Measurements from ENCODE around the gene RAB5B. TPM values are rescaled to one million over a fixed set of nuclear protein-coding genes. Genes with fewer than 3 reads are reported as not detected.

The RAB5B gene
- total RNA-seq, 3 donors from 2014 or later: 131 to 179 (median 173) TPM

DNA sequence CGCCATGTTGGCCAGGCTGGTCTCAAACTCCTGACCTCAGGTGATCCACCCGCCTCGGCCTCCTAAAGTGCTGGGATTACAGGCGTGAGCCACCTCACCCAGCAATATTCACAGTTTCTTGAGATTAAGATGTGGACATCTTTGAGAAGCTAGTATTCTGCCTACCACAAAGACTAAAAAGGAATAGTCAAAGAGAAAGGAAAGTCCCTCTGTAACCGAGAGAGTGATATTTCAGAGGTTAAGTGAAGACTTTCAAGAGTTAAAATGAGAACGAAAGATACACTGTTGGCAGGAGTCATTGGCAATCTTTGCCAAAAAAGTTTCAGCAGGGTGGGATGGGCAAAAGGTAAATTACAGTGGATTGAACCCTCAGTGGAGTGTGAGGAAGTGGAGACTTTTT is 27.3 kb upstream of the RAB5B start:
- H3K4me1 ChIP-seq (ENCODE audit: low read depth): no peaks in the 10 kb centered on the region
- intact Hi-C loops (cut with DNase I, micrococcal nuclease): no loop called here
- H3K9me3 ChIP-seq: no peaks in the 10 kb centered on the region
- DNase-seq (no peak), ATAC-seq (no peak)
- no peak overlapping the region for H3K4me3 ChIP-seq
- H3K36me3 ChIP-seq (ENCODE audit: low read depth): peaks cover 8% of the 10 kb centered on the region
- TF ChIP-seq, protein P1, sequence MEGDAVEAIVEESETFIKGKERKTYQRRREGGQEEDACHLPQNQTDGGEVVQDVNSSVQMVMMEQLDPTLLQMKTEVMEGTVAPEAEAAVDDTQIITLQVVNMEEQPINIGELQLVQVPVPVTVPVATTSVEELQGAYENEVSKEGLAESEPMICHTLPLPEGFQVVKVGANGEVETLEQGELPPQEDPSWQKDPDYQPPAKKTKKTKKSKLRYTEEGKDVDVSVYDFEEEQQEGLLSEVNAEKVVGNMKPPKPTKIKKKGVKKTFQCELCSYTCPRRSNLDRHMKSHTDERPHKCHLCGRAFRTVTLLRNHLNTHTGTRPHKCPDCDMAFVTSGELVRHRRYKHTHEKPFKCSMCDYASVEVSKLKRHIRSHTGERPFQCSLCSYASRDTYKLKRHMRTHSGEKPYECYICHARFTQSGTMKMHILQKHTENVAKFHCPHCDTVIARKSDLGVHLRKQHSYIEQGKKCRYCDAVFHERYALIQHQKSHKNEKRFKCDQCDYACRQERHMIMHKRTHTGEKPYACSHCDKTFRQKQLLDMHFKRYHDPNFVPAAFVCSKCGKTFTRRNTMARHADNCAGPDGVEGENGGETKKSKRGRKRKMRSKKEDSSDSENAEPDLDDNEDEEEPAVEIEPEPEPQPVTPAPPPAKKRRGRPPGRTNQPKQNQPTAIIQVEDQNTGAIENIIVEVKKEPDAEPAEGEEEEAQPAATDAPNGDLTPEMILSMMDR (IDR thresholded peaks at IDR 0.05): no peak

DNA sequence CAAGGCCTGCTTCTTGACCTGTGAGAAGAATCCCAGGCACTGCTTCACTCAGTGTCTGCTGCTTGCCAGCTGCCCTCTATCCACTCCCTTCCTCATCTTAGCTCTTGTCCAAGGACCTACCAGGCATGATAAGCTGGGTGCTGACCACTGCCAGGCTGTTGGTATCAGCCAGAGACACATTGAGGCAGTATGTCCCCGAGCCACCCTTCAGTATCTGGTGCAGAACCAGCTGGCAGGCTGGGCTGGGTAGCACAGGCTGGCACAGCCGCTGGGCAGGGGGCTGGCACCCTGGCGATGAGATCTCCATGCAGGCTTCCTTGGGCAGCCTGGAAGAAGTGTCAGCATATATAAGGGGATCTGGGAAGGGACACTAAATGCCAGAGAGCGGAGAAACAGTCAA is 18.5 kb upstream of the RAB5B start:
- ATAC-seq (no peak), DNase-seq (no peak)
- peaks cover 4% of the 10 kb centered on the region for H3K4me1 ChIP-seq (ENCODE audit: low read depth)
- intact Hi-C loops (cut with DNase I, micrococcal nuclease): no loop called here
- TF ChIP-seq, protein P1 (IDR thresholded peaks at IDR 0.05): no peak
- H3K36me3 ChIP-seq (ENCODE audit: low read depth): peaks cover 6% of the 10 kb centered on the region
- no peak overlapping the region for H3K4me3 ChIP-seq
- H3K9me3 ChIP-seq: no peaks in the 10 kb centered on the region

DNA sequence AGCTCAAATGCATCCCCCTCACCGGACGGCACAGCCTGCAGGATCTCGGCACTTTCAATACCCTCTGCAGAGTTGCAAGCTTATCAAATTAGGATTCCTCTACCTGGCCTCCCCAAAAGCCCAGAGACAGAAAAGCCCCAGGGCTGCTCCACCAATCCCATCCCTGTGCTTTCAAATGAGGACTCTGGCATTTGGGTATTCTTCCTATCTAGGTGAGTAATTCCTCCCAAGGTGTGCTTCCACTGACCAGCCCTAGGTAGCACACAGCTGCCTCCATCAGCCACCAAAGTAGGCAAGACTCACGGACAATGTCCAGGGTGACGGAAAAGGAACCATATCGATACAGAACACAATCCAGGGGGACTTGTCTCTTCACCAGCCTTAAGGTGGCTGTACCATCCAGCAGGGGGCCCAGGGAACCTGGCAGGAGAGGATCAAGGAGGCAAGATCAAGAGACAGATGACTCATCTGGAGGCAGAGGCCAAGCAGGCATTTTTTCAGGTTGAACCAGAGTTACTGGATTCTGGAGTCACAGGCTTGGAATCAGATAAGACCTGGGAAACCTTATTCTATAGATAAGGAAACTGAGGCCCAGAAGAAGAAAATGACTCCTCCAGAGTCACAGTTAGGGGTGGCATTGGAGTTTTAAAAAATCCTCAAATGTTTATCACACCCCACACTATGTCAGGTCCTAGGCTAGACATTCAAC is 17.9 kb upstream of the RAB5B start:
- H3K36me3 ChIP-seq (ENCODE audit: low read depth): peaks cover 6% of the 10 kb centered on the region
- TF ChIP-seq, protein P1 (IDR thresholded peaks at IDR 0.05): no peak
- H3K4me1 ChIP-seq (ENCODE audit: low read depth): peaks cover 4% of the 10 kb centered on the region
- intact Hi-C loops (cut with DNase I, micrococcal nuclease): no loop called here
- DNase-seq (peak in 1 of 3 donors; percentile 39), ATAC-seq (peak; percentile 65)
- no peak overlapping the region for H3K4me3 ChIP-seq
- H3K9me3 ChIP-seq: no peaks in the 10 kb centered on the region

DNA sequence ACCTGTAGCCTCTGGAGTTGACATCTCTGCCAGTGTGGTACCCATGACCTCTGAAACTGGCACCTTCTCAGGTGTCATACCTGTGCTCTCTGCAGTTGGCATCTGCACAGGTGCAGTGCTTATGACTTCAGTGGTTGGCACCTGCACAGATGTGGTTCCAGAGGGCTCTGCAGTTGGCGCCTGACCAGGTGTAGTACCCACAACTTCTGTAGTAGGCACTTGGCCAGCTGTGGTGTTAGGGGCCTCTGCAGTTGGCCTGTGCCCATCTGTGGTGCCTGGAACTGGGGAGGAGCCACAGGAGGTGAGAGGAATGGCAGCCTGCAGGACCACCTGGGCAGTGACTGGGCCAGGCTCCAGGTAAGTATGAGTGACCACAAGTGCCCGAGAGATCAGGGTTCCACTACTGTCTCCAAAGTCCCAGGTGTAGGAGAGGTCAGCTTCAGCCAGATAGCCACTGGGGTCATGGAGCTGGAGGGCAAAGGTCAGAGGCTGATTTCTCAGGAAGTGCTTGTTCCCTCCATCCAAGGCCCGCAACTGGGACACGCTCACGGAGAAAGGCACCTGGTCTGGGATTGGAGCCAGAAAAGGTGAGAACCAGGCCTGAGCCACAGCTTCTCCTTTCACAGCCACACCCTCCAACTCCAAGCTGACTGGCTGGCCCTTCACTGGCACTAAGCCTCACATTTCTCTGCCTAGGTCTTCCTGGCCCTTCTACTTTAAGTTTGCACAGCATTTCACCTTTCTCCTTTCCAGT is 16.6 kb upstream of the RAB5B start:
- H3K4me3 ChIP-seq: no peak overlapping the region
- H3K36me3 ChIP-seq (ENCODE audit: low read depth): no peaks in the 10 kb centered on the region
- H3K4me1 ChIP-seq (ENCODE audit: low read depth): peaks cover 4% of the 10 kb centered on the region
- DNase-seq (peak in 2 of 3 donors; percentile 55 to 73), ATAC-seq (peak; percentile 86)
- H3K9me3 ChIP-seq: no peaks in the 10 kb centered on the region
- TF ChIP-seq, protein P1 (IDR thresholded peaks at IDR 0.05): no peak
- intact Hi-C loops (cut with DNase I, micrococcal nuclease): no loop called here

DNA sequence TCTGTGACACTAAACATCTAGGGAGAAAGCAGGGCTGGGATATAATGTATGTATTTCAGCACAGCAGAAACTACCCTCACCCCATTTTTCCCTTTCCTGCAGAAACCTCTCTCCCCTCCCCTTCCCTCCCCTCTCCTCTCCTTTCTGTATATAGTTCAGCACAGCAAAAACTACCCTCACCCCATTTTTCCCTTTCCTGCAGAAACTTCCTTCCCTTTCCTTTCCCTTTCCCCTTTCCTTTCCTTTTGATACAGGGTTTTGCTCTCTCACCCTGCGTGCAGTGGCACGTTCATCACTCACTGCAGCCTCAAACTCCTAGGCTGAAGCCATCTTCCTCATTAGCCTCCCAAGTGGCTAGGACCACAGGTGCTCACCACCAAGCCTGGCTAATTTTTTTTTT is 10.1 kb upstream of the RAB5B start:
- Histone ChIP-seq H3K36me3 (ENCODE audit: low read depth) (no peaks in the 10 kb centered on the region), H3K4me3 (no peak overlapping the region), H3K9me3 (no peaks in the 10 kb centered on the region), H3K4me1 (ENCODE audit: low read depth) (peaks cover 5% of the 10 kb centered on the region)
- DNase-seq (no peak), ATAC-seq (no peak)
- intact Hi-C loops (cut with DNase I, micrococcal nuclease): no loop called here
- TF ChIP-seq, protein P1 (IDR thresholded peaks at IDR 0.05): no peak
